ENCODE results near the gene KIF7. TPM values are rescaled to one million over a fixed set of nuclear protein-coding genes. Genes with fewer than 3 reads are reported as not detected.

The KIF7 gene
- total RNA-seq, 1 donor from 2014 or later, result 9.3 TPM

DNA sequence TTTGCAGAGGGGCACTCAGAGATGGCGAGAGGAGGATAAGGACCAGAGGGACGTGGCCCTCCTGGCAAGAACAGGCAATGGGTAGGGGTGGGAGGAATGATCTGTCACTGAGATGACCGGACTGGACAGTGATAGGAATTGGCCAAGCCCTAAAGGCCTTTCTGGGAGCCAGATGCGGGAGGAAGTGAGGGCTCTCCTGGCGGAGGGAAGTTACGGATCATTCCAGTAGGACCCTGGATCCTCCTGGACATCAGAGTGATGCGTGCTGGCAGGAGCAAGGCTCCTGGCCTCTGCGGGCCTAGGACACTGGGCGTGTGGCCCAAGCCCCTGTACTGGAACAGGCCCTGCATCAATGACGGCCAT, 23.4 kb downstream of the KIF7 start:
- no peaks in the 10 kb centered on the region for H3K4me1 Mint-ChIP-seq (ENCODE audit: low read depth, unreplicated experiment)
- peaks cover 18% of the 10 kb centered on the region for H3K36me3 Mint-ChIP-seq (ENCODE audit: unreplicated experiment)
- no peak for DNase-seq
- peaks cover 4% of the 10 kb centered on the region for H3K27me3 Mint-ChIP-seq (ENCODE audit: unreplicated experiment)
- TF ChIP-seq CTCF (IDR thresholded peaks at IDR 0.05; ENCODE audit: partially characterized antibody, unreplicated experiment), result no peak
- no peak overlapping the region for H3K27ac Mint-ChIP-seq (ENCODE audit: unreplicated experiment)
- H3K9me3 Mint-ChIP-seq (ENCODE audit: unreplicated experiment), result no peaks in the 10 kb centered on the region
- no peak overlapping the region for H3K4me3 Mint-ChIP-seq (ENCODE audit: unreplicated experiment)

DNA sequence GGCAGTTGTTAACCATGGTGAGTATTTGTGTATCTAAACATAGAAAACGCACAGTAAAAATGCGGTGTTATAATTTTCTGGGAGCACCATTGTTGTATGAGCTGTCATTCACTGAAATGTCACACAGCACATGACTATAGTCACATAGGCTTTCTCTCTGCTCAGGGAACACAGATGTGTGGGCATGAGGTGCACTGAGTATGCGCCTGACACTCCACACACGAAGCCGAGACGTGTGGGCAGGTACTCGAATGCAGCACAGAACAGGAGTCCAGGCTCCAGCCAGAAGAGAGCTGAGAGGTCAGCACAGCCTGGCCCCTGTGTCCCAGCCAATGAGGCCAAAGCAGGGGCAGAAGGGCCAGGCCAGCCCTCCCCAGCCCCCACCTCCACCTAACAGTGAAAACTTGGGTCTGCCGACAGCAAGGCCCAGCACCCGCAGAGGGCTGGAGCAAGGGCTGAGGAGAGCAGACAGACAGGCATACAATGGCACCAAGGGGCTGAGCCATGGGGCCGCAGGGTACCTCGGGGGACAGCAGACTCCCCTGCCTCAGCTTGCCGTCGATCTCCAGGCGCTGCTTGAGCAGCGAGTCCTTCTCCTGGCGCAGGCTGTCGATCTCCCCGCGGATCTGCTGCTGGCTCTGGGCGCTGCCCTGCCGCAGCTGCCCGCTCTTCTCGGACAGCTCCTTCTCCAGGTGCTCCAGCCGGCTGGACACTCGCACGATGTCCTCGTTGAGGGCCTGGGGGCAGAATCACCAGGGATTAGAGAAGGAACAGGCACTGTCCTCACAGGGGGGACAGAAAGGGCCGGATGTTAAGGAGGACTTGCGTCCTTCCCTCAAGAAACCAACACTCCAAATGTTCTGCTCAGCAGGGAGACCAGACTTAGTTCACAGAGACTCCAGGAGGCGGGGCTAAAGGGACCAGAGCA, 24.0 kb downstream of the KIF7 start:
- peaks cover 4% of the 10 kb centered on the region for H3K27me3 Mint-ChIP-seq (ENCODE audit: unreplicated experiment)
- no peak overlapping the region for H3K27ac Mint-ChIP-seq (ENCODE audit: unreplicated experiment)
- H3K9me3 Mint-ChIP-seq (ENCODE audit: unreplicated experiment), result no peaks in the 10 kb centered on the region
- TF ChIP-seq CTCF (IDR thresholded peaks at IDR 0.05; ENCODE audit: partially characterized antibody, unreplicated experiment), result no peak
- no peak for DNase-seq
- no peak overlapping the region for H3K4me3 Mint-ChIP-seq (ENCODE audit: unreplicated experiment)
- H3K4me1 Mint-ChIP-seq (ENCODE audit: low read depth, unreplicated experiment), result no peaks in the 10 kb centered on the region
- peaks cover 18% of the 10 kb centered on the region for H3K36me3 Mint-ChIP-seq (ENCODE audit: unreplicated experiment)

DNA sequence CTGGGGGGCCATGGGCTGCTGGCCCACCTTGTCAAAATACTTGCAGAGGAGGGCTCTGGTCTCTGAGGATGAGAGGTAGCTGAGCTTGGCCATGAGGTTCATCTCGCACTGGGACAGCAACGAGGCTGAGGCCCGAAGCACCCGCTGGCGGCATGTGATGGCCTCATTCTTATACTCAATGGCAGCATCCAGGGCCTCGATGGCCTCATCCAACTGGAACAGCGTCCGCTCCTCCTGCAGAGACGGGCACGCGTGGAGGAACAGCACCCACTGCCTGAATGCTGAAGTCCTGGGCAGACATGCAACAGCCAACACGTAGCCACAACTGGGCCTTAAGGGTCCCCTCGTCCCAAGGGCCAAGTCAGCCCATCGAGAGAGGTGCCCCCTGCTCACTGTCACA, 25.0 kb downstream of the KIF7 start:
- no peak for DNase-seq
- Mint-ChIP-seq H3K9me3 (ENCODE audit: unreplicated experiment) (no peaks in the 10 kb centered on the region), H3K27me3 (ENCODE audit: unreplicated experiment) (peaks cover 6% of the 10 kb centered on the region), H3K27ac (ENCODE audit: unreplicated experiment) (no peak overlapping the region), H3K36me3 (ENCODE audit: unreplicated experiment) (peaks cover 15% of the 10 kb centered on the region), H3K4me3 (ENCODE audit: unreplicated experiment) (no peak overlapping the region), H3K4me1 (ENCODE audit: low read depth, unreplicated experiment) (no peaks in the 10 kb centered on the region)
- no peak for TF ChIP-seq CTCF (IDR thresholded peaks at IDR 0.05; ENCODE audit: partially characterized antibody, unreplicated experiment)

- no peak for DNase-seq
- no peak overlapping the region for H3K27ac Mint-ChIP-seq (ENCODE audit: unreplicated experiment)
- peaks cover 6% of the 10 kb centered on the region for H3K27me3 Mint-ChIP-seq (ENCODE audit: unreplicated experiment)
- H3K9me3 Mint-ChIP-seq (ENCODE audit: unreplicated experiment), result no peaks in the 10 kb centered on the region
- no peaks in the 10 kb centered on the region for H3K4me1 Mint-ChIP-seq (ENCODE audit: low read depth, unreplicated experiment)
- no peak overlapping the region for H3K4me3 Mint-ChIP-seq (ENCODE audit: unreplicated experiment)
- no peak for TF ChIP-seq CTCF (IDR thresholded peaks at IDR 0.05; ENCODE audit: partially characterized antibody, unreplicated experiment)
- peaks cover 13% of the 10 kb centered on the region for H3K36me3 Mint-ChIP-seq (ENCODE audit: unreplicated experiment)
These were observed 25.4 kb downstream of the KIF7 start for GRCh38 chr15:89629829-89630228.

Measured in glutamatergic neuron (in vitro differentiated cells).